Measurements from ENCODE around the gene PRKN. TPM values are rescaled to one million over a fixed set of nuclear protein-coding genes. Genes with fewer than 3 reads are reported as not detected.

Gene PRKN
- total RNA-seq, 1 experiment from 2014 or later, result 0.46 TPM

DNA sequence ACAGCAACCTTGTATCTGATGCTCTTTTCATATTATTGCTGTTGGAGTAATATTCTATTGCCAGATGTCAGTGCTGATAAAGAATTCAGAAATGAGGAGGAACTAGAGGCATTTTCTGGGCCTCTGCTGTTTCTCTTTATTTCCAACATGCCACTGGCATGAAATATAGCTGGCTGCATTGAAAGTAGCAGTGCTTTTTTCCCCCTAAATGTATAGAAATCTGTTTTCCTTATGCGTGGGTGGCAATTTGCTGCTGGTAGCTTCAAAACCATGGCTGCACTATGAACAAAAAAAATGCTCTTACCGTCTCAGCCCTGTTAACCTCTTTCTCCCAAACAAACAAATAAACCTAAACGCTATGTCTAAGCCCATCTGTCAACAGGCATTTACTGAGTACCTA, 1011.4 kb downstream of the PRKN start:
- in situ Hi-C loops (cut with HindIII; ENCODE audit: low pct_unique_long_range_greater_than_20kb, low sequenced_read_pairs), result no loop called here
- Histone ChIP-seq H3K36me3 (ENCODE audit: control insufficient read depth, insufficient read depth, low read length) (no peaks in the 10 kb centered on the region), H3K27ac (ENCODE audit: low read length) (no peak overlapping the region), H3K9me3 (ENCODE audit: control insufficient read depth, insufficient read depth, low read depth, low read length) (no peaks in the 10 kb centered on the region), H3K4me1 (ENCODE audit: control insufficient read depth, insufficient read depth, low read length) (no peaks in the 10 kb centered on the region), H3K27me3 (ENCODE audit: control insufficient read depth, insufficient read depth, low read length) (no peaks in the 10 kb centered on the region), H3K4me3 (ENCODE audit: low read depth in 2 of 2, low read length in 2 of 2) (no peak overlapping the region)
- ChIA-PET POLR2A (no interaction called here), CTCF (no interaction called here)
- intact Hi-C loops (cut with micrococcal nuclease; ENCODE audit: unreplicated experiment), result no loop called here
- ATAC-seq (no peak), DNase-seq (ENCODE audit: low read depth, low spot score) (no peak)
- no TSS peak for BruUV-seq (replicated peaks)
- TF ChIP-seq TCF7L2 (IDR thresholded peaks at IDR 0.05; ENCODE audit: low read depth, low read length), result no peak
- no peak for TF ChIP-seq SIN3A (IDR thresholded peaks at IDR 0.05; ENCODE audit: borderline replicate concordance, insufficient read depth, low read depth, low read length)
- no peak for TF ChIP-seq POLR2AphosphoS5 (IDR thresholded peaks at IDR 0.05; ENCODE audit: low read depth, low read length)
- TF ChIP-seq, protein P1, sequence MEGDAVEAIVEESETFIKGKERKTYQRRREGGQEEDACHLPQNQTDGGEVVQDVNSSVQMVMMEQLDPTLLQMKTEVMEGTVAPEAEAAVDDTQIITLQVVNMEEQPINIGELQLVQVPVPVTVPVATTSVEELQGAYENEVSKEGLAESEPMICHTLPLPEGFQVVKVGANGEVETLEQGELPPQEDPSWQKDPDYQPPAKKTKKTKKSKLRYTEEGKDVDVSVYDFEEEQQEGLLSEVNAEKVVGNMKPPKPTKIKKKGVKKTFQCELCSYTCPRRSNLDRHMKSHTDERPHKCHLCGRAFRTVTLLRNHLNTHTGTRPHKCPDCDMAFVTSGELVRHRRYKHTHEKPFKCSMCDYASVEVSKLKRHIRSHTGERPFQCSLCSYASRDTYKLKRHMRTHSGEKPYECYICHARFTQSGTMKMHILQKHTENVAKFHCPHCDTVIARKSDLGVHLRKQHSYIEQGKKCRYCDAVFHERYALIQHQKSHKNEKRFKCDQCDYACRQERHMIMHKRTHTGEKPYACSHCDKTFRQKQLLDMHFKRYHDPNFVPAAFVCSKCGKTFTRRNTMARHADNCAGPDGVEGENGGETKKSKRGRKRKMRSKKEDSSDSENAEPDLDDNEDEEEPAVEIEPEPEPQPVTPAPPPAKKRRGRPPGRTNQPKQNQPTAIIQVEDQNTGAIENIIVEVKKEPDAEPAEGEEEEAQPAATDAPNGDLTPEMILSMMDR (IDR thresholded peaks at IDR 0.05), result no peak
- TF ChIP-seq, protein P2, sequence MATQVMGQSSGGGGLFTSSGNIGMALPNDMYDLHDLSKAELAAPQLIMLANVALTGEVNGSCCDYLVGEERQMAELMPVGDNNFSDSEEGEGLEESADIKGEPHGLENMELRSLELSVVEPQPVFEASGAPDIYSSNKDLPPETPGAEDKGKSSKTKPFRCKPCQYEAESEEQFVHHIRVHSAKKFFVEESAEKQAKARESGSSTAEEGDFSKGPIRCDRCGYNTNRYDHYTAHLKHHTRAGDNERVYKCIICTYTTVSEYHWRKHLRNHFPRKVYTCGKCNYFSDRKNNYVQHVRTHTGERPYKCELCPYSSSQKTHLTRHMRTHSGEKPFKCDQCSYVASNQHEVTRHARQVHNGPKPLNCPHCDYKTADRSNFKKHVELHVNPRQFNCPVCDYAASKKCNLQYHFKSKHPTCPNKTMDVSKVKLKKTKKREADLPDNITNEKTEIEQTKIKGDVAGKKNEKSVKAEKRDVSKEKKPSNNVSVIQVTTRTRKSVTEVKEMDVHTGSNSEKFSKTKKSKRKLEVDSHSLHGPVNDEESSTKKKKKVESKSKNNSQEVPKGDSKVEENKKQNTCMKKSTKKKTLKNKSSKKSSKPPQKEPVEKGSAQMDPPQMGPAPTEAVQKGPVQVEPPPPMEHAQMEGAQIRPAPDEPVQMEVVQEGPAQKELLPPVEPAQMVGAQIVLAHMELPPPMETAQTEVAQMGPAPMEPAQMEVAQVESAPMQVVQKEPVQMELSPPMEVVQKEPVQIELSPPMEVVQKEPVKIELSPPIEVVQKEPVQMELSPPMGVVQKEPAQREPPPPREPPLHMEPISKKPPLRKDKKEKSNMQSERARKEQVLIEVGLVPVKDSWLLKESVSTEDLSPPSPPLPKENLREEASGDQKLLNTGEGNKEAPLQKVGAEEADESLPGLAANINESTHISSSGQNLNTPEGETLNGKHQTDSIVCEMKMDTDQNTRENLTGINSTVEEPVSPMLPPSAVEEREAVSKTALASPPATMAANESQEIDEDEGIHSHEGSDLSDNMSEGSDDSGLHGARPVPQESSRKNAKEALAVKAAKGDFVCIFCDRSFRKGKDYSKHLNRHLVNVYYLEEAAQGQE (IDR thresholded peaks at IDR 0.05; ENCODE audit: insufficient read depth in 1 of 2, low read depth in 2 of 2, low read length in 1 of 2), result no peak

GRCh38 chr6:161711938-161712337, 1015.6 kb downstream of the PRKN start:
- TF ChIP-seq POLR2AphosphoS5 (IDR thresholded peaks at IDR 0.05; ENCODE audit: low read depth, low read length) (no peak), TCF7L2 (IDR thresholded peaks at IDR 0.05; ENCODE audit: low read depth, low read length) (no peak), SIN3A (IDR thresholded peaks at IDR 0.05; ENCODE audit: borderline replicate concordance, insufficient read depth, low read depth, low read length) (no peak)
- TF ChIP-seq, protein P2 (IDR thresholded peaks at IDR 0.05; ENCODE audit: insufficient read depth in 1 of 2, low read depth in 2 of 2, low read length in 1 of 2), result no peak
- TF ChIP-seq, protein P1 (IDR thresholded peaks at IDR 0.05), result no peak
- DNase-seq (ENCODE audit: low read depth, low spot score) (no peak), ATAC-seq (no peak)
- no peak overlapping the region for H3K27ac ChIP-seq (ENCODE audit: low read length)
- BruUV-seq (replicated peaks), result no TSS peak
- ChIA-PET CTCF (no interaction called here), POLR2A (no interaction called here)
- no peaks in the 10 kb centered on the region for H3K4me1 ChIP-seq (ENCODE audit: control insufficient read depth, insufficient read depth, low read length)
- H3K36me3 ChIP-seq (ENCODE audit: control insufficient read depth, insufficient read depth, low read length), result no peaks in the 10 kb centered on the region
- intact Hi-C loops (cut with micrococcal nuclease; ENCODE audit: unreplicated experiment), result no loop called here
- H3K9me3 ChIP-seq (ENCODE audit: control insufficient read depth, insufficient read depth, low read depth, low read length), result no peaks in the 10 kb centered on the region
- H3K27me3 ChIP-seq (ENCODE audit: control insufficient read depth, insufficient read depth, low read length), result no peaks in the 10 kb centered on the region
- H3K4me3 ChIP-seq (ENCODE audit: low read depth in 2 of 2, low read length in 2 of 2), result no peak overlapping the region
- in situ Hi-C loops (cut with HindIII; ENCODE audit: low pct_unique_long_range_greater_than_20kb, low sequenced_read_pairs), result no loop called here
